Anterior cingulate cortex (tissue), 58 donors: ENCODE results near the gene DIP2A.
"Not testable (repeated sequence)": the region's sequence is repeated elsewhere in the genome, so short reads cannot be mapped to it uniquely, and the experiment has no call there.

Experiments
- DNase-seq, 58 donors: peaks; one replicate each; lab custom pipeline; 2025; lab: John Stamatoyannopoulos, UW

DIP2A gene

DNA sequence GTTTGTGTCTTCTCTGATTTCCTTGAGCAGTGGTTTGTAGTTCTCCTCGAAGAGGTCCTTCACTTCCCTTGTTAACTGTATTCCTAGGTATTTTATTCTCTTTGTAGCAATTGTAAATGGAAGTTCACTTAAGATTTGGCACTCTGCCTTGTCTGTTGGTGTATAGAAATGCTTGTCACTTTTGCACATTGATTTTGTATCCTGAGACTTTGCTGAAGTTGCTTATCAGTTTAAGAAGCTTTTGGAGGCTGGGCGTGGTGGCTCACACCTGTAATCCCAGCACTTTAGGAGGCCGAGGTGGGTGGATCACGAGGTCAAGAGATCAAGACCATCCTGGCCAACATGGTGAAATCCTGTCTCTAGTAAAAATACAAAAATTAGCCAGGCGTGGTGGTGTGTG lies 119.1 kb downstream of the DIP2A start:
- DNase-seq = not testable (repeated sequence)

DNA sequence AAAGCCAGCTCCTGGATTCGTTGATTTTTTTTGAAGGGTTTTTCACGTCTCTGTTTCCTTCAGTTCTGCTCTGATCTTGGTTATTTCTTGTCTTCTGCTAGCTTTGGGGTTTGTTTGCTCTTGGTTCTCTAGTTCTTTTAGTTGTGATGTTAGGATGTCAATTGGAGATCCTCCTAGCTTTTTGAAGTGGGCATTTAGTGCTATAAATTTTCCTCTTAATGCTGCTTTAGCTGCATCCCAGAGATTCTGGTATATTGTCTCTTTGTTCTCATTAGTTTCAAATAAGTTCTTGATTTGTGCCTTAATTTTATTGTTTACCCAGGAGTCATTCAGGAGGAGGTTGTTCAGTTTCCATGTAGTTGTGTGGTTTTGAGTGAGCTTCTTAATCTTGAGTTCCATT lies 120.7 kb downstream of the DIP2A start:
- DNase-seq = not testable (repeated sequence)

DNA sequence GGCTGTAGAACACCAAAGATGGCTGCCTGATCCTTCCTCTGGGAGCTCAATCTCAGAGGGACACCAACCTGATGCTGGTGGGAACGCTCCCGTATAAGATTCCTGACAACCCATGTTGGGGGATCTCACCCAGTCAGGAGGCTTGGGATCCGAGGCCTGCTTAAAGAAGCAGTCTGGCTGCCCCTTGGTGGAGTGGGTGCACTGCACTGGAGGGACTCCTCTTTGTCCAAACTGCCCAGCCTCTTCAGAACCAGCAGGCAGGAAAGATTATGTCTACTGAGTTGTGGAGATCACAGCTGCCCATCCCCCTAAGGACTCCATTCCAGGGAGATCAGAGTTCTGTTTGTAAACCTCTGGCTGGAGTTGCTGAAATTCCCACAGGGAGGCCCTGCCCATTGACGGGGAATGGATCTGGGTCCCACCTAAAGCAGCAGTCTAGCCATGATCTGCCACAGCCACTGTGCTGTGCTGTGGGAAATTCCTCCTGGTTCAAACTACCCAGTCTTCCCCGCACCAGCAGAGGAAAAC lies 123.2 kb downstream of the DIP2A start:
- DNase-seq = no peak

DNA sequence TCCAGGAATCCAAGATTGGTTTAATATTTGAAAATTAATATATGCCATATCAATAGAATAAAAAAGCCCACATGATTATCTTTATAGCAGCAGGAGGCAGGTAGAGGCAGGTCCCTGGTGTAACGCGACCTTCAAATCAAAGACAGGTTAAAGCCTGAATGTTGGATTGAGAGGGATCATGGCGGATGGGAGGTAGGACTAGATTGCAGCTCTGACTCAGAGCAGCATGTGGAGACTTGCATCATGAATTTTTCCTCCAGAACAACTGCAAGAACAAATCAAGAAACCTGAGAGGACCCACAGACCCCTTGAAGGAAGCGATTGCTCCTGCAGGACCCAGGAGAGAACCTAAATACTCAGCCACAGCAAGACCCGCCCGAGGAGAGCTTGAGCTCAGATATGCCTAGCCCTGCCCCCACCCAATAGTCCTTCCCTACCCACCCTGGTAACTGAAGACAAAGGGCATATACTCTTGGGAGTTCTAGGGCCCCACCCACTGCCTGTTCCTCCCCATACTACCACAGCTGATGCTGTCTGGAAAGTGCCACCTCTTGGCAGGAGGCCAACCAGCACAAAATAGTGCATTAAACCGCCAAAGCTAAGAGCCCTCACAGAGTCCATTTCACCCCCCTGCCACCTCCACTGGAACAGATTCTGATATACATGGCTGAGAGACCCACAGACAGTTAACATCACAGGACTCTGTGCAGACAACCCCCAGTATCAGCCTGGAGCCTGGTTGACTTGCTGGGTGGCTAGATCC lies 126.7 kb downstream of the DIP2A start:
- no peak for DNase-seq

DNA sequence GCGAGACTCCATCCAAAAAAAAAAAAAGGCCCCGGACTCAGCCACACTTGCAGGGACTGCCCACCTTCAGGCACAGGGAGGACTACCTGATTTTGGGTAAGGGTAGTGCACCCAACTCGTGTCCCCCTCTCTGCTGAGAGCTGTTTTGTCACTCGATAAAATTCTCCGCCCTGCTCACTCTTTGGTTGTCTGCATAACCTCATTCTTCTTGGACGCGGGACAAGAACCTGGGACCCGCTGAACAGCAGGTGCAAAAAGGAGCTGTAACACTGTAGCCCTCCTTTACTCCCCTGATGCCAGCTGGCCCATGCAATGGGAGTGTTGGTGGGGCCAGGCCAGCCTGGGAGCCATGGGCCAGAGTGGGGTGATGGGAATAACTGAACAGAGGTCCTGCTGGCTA lies 135.6 kb downstream of the DIP2A start:
- no peak for DNase-seq

DNA sequence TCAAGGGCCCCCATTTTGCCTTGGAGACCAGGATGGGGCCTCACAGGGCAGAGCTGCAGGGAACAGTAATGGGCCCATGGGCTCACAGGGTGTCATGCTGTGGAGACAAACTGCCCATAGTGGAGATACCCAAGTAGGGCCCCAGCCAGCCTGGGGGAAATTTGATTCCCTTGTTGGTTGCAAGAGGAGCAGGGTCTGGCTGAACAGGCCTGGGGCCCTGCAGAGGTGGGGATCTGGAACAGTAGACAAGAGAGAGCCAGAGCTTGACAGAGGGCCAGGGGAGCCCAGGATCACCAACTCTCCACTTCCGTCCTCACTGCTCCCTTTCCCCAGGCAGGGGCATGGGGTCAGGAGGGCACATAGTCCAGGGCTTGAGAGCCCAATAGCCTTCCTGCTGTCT lies 137.5 kb downstream of the DIP2A start:
- no peak for DNase-seq

DNA sequence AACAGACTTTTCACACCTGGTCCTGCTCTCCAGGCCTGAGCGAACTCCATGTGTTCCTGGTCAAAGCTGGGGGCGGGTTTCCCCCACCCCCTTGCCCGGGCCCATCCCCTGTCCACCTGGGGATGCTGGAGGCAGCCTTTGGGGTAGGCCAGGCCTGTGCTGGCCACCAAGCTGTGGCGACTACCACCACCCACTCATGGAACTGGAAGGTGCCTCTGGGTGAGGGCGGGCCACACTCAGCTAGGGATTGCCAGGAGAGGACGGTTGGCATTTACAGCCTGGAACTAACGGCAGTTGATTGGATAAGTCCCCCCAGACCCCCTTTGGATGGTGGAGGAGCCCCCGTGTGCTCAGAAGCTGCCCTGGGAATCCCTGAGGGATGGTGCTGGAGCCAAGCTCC lies 138.3 kb downstream of the DIP2A start:
- DNase-seq = no peak

DNA sequence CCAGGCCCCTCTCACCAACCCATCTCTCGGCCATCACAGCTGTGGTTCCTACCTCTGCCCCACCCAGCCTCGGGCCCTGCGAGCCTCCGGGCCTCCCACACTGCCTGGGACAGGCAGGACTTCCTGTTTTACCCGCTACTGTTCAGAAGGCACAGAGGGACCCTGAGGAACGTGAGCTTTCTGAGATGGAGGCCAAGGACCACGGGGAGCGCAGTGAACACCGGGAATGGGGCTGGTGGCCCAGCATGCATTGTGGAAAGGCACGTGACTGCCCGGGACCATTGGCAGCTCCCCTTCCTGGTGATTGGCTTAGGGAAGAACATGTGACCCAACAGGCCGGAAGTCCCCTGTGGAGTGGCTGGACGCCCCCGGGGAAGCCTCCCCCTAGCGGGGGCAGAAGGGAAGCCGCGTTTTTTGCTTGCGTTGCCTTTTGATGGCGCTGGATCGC lies 139.2 kb downstream of the DIP2A start:
- no peak for DNase-seq

DNA sequence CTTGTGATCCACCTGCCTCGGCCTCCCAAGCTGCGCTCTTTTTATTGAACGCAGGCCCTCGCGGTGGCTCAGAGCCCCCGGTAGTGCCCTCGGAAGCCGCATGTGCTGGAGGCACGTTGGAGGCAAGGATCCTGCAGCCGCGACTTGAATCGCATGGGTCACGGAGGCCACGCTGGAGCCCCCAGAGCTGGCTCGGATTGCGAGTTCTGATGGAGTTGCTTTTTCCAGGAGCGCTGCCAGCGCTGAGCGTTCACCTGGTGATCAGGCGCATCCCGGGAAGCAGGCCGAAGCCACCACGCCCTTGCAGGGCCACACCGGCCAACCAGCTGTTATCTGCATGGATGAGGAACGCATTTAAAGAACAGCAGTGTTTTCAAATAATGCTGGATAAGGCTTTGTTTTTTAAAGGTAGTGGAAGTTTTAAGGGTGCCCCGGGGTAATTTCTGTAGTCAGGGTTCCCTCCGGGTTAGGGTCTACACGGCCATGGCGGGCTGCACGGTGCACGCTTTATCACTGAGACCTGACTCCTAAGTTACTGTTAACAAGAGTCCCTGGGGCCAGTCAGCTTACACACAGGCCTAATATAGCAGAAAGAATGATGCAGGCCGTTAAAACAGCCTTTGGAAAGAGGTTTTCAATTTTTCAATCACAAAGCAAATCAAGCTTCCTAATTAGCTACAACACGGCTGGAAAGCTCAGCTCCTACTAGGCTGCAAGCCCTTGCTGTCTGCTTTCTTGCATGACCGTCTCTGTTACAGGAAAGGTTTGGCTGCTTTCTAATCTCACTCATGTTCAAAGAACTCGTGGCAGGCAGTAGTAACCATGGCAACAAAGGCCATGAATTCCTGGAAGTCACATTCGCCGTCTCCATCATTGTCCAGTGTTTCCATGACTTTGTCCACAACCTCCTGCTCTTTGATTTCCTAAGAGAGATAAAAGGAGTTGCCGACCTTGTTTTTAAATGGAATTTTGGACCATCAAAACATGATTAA lies 140.2 kb downstream of the DIP2A start:
- DNase-seq = peak in 4 of 58 donors; percentile 23 to 73 (median 47)

DNA sequence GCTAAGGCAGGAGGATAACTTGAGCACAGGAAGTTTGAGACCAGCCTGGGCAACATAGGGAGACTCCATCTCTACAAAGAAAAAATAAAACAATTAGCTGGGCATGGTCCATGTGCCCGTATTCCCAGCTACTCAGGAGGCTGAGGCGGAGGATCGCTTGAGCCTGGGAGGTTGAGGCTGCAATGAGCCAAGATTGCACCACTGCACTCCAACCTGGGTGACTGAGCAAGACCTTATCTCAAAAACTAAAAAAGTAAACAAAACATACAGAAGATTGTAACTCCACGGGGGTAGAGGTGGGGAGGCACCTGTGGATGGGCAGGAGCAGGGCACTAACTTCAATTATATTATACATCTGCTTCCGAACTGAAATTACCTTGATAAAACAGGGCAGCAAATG lies 141.6 kb downstream of the DIP2A start:
- DNase-seq = no peak

DNA sequence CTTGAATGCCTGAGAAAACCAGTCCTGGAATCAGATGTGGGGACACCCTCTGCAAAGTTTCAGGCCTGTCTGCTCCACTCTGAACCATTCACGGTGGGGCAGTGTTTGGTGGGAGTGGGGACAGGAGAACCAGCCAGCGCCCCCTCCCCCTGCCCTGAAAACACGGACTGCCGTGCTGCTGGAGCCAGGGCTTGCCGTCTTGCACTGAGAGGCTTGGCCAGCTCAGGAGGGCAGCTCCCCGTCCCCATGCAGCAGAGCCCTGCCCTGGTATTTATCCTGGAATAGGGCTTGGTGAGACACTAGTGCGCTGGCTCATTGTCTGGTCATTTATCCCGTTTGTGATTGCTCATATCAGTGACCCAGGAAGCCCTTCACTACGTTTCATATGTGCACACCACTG lies 142.3 kb downstream of the DIP2A start:
- no peak for DNase-seq

DNA sequence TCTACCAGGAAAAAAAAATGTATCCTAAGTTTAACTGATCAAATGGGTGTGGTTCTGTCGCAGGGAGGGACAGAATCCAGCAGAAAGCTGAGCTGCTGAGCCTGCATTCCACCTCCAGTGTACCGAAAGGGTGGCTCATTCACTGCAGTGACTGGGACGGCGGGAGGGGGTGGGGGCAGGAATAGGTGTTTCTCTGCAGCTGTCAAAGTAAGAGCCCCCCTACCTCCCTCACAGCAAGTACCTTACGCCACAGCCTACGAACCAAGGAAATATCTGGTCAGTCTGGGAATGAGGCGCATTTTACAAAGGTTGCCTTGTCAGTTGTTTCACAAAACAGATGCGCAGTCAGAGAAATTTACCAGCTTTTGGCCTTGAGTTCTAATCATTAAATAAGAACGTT lies 144.5 kb downstream of the DIP2A start:
- peak in 5 of 58 donors; percentile 17 to 40 (median 36) for DNase-seq

DNA sequence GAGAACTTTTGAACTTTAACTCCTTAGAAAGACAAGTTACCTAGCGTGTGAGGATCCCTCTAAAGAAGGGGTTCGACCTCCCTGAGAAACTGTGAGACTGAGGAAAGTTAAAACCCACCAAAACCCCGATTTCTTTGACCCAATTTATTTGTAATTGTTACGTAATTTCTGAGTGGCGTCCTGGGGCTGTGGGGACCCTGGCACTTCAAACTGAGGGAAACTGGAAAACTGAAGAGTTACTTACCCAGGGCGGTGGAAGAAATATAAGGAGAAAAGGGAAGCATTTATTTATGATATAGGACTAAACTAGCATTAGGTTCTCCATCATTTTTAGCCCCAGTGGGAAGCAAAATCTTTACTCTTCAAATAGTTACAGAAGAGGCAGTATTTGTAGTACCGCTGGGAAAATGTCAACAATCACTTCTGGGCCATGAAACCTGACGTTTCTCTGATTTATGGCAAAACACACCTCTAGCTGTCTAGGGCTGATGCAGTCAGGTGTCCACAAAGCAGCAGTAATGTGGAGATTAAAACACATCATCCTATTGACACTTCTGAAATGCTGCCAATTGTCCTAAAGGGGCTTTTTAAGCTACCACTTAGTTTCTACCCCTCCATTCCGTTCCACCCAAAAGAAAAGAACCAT lies 145.8 kb downstream of the DIP2A start:
- DNase-seq = no peak

DNA sequence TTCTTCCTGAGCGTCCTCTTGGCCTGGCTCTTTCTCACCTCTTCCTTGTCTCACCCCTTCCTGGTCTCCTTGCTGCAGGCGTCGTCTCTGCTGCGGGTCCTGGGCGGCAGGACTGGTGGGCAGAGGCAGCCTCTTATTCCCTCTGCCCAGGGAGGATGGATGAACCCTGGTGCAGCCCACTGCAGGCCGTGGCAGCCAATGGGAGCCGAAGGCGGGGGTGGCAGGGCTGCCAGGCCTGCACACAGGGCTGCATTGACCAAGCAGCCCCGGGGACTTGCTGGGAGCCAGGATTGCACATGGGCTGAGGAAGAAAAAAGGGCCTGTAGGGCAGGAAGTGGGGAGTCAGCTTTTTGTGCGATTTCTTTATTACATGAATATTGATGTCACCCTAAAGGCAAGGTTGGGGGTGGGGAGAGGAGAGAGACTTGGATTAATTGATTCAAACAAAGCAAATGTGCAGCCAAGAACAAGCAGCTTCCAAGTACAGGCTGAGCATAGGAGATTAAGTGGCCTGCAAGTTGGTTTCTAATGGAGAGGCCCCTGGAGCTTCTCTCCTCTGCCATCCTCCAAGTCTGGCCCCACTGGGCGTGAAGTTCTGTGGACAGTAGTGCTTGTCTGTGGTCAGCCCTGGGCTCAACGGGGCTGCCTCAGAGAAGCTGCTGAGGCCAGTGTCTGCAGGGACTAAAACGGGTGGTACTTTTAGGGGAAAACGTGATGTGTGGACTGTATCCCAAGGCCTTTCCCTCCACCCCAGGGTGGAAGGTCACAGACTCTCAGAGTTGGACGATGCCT lies 146.5 kb downstream of the DIP2A start, which contains the start of gene S100B:
Gene S100B (minus strand): TSS at position 108 of the 792 bp plus-strand sequence. CDS start 2,667 bp downstream, outside the sequence.
- peak in 54 of 58 donors; percentile 33 to 96 (median 83) for DNase-seq

DNA sequence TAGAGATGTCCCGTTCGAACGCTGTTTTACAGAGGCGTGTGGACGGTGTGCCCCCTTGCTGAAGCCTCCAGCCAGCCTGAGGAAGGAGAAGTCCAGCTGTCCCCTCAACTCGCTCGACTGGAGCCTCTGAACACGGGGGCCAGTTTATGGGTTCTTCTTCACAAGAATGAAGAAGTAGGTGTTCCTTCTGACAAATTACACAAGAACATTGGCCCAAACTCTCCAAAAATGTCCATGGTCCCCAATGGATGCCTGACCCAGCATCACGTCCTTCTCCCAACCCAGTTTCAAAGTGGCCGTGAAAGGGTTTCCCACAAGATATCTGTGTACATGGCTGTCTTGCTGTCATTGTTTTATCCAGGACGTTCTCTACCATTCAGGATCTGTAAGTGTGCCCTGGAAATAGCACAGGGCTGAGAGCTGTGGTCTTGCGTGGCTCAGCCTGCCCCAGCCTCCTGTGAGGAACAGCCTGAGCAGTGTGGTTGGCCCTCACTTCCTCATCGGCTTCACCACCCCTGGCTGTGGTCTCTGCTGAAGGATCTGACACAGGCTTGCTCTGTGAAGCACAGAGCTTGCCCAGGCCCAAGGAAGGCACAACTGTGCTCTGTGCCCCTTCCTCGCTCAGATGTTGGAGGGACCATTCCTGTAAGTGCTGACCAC lies 147.2 kb downstream of the DIP2A start:
- peak in 15 of 58 donors; percentile 16 to 79 (median 46) for DNase-seq

DNA sequence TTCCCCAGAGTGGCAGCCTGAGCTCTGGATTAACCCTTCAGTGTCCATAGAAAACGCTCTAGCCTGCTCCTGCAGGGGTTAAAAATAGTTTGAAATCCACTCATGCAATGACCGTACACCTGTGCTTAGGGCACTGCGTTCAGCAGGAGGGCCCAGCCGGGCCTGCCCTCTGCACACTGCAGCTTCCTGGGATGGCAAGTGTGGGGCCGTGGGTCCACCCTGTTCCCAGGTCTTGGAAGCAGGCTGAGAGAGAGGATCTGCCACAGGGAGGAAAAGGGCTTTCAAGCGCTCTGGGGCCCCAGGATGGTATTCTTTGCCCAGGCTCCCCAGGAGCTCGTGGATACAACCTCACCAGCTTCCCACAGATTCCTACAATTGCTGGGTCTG lies 147.7 kb downstream of the DIP2A start:
- DNase-seq = no peak

DNA sequence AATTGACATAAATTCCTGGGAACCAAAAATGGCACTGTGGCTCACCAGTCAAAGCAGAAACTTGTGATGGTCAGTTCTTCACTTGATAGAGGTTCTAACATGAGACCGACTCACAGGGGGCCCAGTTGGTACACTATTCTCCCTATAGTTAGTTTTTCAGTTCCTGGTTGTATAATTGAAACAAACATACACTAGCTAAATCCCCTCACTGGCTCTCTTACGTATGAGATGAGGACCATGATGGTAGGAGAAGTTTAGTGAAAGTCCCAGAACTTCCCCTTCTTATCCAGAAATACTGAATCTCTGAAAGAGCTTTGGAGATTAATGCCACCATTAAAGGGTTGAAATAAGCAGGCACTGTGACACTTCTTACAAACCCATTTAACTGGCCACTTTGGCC lies 148.9 kb downstream of the DIP2A start:
- DNase-seq = no peak

DNA sequence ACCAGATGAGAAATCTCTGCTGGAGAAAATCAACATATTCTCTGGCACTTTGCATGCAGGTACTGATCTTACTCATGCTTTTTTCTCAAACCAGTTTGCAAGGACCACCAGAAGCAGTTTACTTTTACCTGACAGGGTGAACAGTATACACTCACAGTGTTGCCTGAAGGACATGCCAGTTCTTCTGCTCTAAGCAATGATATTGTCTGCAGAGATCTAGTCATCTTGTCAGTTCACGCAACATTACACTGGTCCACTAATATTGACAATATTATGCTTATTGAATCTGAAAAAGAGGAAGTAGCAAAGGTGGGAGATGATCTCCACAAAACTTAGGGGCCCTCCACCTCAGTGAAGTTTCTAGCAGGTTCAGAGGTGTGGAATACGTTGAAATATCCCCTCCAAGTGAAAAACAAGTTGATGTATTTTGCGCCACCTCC lies 150.0 kb downstream of the DIP2A start:
- DNase-seq = no peak
